Measurements from ENCODE around the gene LRRC38.

The LRRC38 gene

DNA sequence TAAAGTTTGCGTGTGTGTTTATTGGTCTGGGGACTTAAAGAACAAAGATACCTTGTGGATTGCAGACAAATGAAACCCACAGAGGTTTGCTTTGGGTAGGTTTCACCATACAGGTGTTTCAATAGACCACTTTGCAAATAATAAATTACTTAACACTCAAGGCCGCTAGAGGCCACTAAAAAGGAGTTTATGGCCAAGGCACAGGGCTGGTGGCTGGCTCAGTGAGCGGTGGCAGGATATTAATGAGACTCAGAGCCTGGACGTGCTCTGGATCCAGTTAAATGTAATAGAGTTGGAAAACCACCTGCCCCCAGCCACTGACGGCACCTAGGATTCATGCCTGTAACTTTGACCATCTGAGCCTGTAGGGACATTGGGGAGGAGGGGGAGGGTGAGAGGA, 44.5 kb downstream of the LRRC38 start:
- POLR2A ChIA-PET: no interaction called here
- DNase-seq (ENCODE audit: low read depth, low spot score): no peak

DNA sequence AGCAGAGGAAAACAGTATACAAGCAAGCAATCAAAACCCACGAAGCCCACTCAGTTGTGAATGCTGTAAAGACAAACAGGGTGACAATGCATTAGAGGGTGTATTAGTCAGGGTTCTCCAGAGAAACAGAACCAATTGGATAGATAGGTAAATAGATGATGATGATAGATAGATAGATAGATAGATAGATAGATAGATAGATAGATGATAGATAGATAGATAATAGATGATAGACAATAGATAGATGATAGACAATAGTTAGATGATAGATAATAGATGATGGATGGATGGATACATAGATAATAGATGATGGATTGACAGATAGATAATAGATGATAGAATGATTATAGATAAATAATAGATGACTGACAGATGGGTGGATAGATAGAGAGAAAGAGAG, 48.3 kb downstream of the LRRC38 start:
- ChIA-PET POLR2A (no interaction called here), CTCF (no interaction called here)
- TF ChIP-seq, protein P1, sequence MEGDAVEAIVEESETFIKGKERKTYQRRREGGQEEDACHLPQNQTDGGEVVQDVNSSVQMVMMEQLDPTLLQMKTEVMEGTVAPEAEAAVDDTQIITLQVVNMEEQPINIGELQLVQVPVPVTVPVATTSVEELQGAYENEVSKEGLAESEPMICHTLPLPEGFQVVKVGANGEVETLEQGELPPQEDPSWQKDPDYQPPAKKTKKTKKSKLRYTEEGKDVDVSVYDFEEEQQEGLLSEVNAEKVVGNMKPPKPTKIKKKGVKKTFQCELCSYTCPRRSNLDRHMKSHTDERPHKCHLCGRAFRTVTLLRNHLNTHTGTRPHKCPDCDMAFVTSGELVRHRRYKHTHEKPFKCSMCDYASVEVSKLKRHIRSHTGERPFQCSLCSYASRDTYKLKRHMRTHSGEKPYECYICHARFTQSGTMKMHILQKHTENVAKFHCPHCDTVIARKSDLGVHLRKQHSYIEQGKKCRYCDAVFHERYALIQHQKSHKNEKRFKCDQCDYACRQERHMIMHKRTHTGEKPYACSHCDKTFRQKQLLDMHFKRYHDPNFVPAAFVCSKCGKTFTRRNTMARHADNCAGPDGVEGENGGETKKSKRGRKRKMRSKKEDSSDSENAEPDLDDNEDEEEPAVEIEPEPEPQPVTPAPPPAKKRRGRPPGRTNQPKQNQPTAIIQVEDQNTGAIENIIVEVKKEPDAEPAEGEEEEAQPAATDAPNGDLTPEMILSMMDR (IDR thresholded peaks at IDR 0.05; ENCODE audit: insufficient read depth, low read length, missing control alignments): no peak
- H3K4me3 ChIP-seq (ENCODE audit: low read depth, low read length): no peak overlapping the region
- DNase-seq (ENCODE audit: low read depth, low spot score): no peak

More for the DNA sequence above, 44.5 kb downstream of the LRRC38 start:
- no peak overlapping the region for H3K4me3 ChIP-seq (ENCODE audit: low read depth, low read length)
- TF ChIP-seq, protein P1 (IDR thresholded peaks at IDR 0.05; ENCODE audit: insufficient read depth, low read length, missing control alignments): no peak
- CTCF ChIA-PET: no interaction called here

DNA sequence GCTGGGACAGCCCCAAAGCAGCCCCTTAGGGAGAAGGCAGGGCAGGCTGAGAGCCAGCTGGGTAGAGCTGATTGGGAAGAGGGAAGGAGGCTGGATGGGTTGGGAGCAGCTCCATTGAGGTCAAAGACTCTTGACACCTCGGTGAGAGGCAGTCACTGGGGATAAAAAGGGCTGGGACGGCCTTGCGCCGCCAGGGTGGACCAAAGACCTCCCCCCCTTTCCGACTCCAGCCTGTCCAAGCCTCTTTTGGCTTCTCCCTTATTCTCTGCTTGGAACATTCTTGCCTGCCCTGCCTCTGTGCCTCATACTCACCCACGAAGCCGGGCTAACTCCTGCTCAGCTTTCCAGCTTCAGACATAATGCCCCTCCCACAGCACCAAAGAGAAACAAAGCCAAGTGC, 51.1 kb downstream of the LRRC38 start:
- TF ChIP-seq, protein P1 (IDR thresholded peaks at IDR 0.05; ENCODE audit: insufficient read depth, low read length, missing control alignments): no peak
- CTCF ChIA-PET: no interaction called here
- POLR2A ChIA-PET: no interaction called here
- H3K4me3 ChIP-seq (ENCODE audit: low read depth, low read length): no peak overlapping the region
- DNase-seq (ENCODE audit: low read depth, low spot score): no peak

DNA sequence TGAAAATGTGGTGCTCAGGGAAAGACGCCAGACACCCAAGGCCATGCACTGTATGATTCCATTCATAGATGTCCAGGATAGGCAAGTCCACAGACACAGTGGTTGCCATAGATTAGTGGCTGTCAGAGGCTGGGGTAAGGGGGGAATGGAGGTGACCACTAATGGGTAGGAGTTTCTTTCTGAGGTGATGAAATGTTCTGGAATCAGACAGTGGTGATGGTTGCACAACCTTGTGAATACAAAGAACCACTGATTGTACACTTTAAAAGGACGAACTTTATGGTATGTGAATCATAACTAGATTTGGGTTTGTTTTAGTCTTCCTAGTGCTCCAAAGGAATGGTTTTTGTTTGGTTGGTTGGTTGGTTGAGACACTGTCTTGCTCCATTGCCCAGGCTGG, 51.8 kb downstream of the LRRC38 start:
- TF ChIP-seq, protein P1 (IDR thresholded peaks at IDR 0.05; ENCODE audit: insufficient read depth, low read length, missing control alignments): no peak
- H3K4me3 ChIP-seq (ENCODE audit: low read depth, low read length): no peak overlapping the region
- POLR2A ChIA-PET: no interaction called here
- CTCF ChIA-PET: no interaction called here
- DNase-seq (ENCODE audit: low read depth, low spot score): no peak

DNA sequence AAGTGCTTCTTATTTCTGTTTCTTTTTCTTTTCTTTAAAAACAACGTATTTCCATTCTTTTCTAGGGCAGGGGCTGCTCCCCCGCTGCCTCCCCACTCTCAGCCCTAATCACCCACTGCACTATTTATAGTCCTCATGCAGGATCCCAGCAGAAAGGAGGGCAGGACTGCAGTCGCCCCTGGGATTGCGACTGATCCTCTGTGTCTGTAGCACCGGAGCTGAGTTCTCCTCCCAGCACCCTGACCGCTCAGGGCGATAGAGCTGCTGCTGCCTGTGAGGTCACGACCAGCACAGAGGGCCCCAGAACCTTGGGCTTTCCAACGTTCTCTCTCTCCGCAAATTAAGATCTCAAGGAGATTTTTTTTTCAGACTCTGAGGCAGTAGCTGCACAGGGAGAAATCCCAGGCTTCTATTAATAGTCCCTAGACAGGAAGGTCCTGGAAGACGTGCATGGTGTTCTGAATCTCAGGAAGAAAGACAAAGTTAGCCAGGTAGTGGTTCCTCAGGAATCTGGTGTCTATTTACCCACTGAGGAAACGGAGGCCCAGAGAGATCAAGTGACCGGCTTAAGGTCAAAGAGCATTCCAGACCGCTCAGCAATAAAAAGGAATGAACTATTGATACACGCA, 56.8 kb downstream of the LRRC38 start:
- ChIA-PET POLR2A (no interaction called here), CTCF (no interaction called here)

DNA sequence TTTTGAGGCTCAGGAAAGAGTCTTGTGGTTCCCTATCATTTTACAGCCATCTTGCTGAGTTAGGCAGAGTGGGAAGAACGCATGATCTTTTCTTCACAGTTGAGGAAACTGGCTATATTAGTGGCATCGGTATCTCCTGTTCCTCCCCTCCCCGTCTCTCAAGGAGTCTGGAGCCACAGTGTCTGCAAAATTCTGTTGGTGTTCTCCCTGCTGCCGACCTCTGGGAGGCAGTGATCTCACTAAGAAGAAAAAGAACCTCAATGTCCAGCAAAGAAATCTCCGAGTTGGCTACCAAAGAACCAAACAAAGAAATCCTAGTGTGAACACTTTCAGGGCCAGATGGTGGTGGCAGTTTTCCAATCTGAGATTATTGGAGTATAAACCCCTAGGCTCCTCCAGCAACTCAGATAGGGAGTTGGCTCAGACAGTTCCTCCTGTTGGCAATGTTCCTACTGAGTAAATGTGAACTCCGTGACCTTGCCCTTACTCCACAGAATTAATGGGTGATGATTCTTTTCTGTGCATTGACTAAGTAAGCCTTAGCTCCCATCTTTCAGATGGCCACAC, 62.3 kb downstream of the LRRC38 start:
- POLR2A ChIA-PET: no interaction called here
- TF ChIP-seq, protein P1 (IDR thresholded peaks at IDR 0.05; ENCODE audit: insufficient read depth, low read length, missing control alignments): no peak
- DNase-seq (ENCODE audit: low read depth, low spot score): no peak
- H3K4me3 ChIP-seq (ENCODE audit: low read depth, low read length): no peak overlapping the region
- CTCF ChIA-PET: no interaction called here

More for the DNA sequence above, 56.8 kb downstream of the LRRC38 start:
- no peak for DNase-seq (ENCODE audit: low read depth, low spot score)
- no peak overlapping the region for H3K4me3 ChIP-seq (ENCODE audit: low read depth, low read length)
- TF ChIP-seq, protein P1 (IDR thresholded peaks at IDR 0.05; ENCODE audit: insufficient read depth, low read length, missing control alignments): no peak

All from AG04449 (cell line).